Body of pancreas (tissue), 4 donors: ENCODE results near the gene GLI1.
"Not testable (repeated sequence)": the region's sequence is repeated elsewhere in the genome, so short reads cannot be mapped to it uniquely, and the experiment has no call there.

Source experiments
- POLR2A ChIP-seq, 3 donors: fragments of 450-650 bp; IDR thresholded peaks; one replicate each; pipeline ENCODE4 v1.6.1; 2016; ENCODE audit warnings: antibody characterized with exemption in 3 of 3, mild to moderate bottlenecking in 2 of 3
- TF ChIP-seq, protein P1 (sequence below), 7 experiments: fragments of 450-650 bp in 4 of 7; fragments of 200-600 bp in 3 of 7; sonication (generic) in 3 of 7; IDR thresholded peaks; one replicate each; pipeline ENCODE4 v1.5.1; 2016 to 2019; ENCODE audit warnings: antibody characterized with exemption in 7 of 7

DNA sequence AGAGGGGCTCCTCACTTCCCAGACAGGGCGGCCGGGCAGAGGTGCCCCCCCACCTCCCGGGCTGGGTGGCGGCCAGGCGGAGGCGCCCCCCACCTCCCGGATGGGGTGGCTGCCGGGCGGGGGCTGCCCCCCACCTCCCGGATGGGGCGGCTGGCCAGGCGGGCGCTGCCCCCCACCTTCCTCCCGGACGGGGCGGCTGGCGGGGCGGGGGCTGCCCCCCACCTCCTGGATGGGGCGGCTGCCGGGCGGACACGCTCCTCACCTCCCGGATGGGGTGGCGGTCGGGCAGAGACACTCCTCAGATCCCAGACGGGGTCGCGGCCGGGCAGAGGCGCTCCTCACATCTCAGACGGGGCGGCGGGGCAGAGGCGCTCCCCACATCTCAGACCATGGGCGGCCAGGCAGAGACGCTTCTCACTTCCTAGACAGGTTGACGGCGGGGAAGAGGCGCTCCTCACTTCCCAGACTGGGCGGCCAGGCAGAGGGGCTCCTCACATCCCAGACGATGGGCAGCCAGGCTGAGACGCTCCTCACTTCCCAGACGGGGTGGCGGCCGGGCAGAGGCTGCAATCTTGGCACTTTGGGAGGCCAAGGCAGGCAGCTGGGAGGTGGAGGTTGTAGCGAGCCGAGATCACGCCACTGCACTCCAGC is 35.6 kb downstream of the GLI1 start:
- TF ChIP-seq, protein P1, sequence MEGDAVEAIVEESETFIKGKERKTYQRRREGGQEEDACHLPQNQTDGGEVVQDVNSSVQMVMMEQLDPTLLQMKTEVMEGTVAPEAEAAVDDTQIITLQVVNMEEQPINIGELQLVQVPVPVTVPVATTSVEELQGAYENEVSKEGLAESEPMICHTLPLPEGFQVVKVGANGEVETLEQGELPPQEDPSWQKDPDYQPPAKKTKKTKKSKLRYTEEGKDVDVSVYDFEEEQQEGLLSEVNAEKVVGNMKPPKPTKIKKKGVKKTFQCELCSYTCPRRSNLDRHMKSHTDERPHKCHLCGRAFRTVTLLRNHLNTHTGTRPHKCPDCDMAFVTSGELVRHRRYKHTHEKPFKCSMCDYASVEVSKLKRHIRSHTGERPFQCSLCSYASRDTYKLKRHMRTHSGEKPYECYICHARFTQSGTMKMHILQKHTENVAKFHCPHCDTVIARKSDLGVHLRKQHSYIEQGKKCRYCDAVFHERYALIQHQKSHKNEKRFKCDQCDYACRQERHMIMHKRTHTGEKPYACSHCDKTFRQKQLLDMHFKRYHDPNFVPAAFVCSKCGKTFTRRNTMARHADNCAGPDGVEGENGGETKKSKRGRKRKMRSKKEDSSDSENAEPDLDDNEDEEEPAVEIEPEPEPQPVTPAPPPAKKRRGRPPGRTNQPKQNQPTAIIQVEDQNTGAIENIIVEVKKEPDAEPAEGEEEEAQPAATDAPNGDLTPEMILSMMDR (IDR thresholded peaks at IDR 0.05): not testable (repeated sequence)
- TF ChIP-seq POLR2A (IDR thresholded peaks at IDR 0.05): not testable (repeated sequence)
